ENCODE data around the gene LRRC61.
"Not testable (repeated sequence)": the region's sequence is repeated elsewhere in the genome, so short reads cannot be mapped to it uniquely, and the experiment has no call there.

LRRC61 gene

GRCh38 chr7:150307904-150308303, 15.3 kb upstream of the LRRC61 start:
- peak; percentile 87 for DNase-seq (ENCODE audit: low spot score)

DNA sequence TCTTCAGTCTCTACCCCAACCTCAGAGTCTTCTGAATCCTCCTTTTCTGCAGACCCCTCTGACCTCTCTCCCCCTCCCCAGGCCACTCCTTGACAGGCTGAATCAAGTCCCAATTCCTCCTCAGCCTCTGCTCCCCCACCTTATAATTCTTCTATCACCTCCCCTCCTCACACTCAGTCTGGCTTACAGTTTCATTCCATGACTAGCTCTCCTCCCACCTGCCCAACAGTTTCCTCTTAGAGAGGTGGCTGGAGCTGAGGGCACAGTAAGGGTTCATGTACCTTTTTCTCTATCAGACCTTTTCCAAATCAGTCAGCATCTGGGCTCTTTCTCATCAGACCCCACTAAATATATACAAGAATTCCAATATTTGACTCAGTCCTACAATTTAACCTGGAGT, 14.6 kb upstream of the LRRC61 start:
- DNase-seq (ENCODE audit: low spot score) = no peak

- DNase-seq (ENCODE audit: low spot score) = no peak
Measured at GRCh38 chr7:150311146-150311545, 12.0 kb upstream of the LRRC61 start.

- DNase-seq (ENCODE audit: low spot score) = peak; percentile 73
Measured at GRCh38 chr7:150311711-150312110, 11.4 kb upstream of the LRRC61 start.

- peak; percentile 92 for DNase-seq (ENCODE audit: low spot score)
Measured at GRCh38 chr7:150312649-150313366, 10.3 kb upstream of the LRRC61 start.

GRCh38 chr7:150313367-150313809, 9.8 kb upstream of the LRRC61 start:
- no peak for DNase-seq (ENCODE audit: low spot score)

- DNase-seq (ENCODE audit: low spot score) = no peak
Measured at GRCh38 chr7:150313870-150314269, 9.3 kb upstream of the LRRC61 start.

- no peak for DNase-seq (ENCODE audit: low spot score)
Measured at GRCh38 chr7:150314639-150315239, 8.4 kb upstream of the LRRC61 start.

DNA sequence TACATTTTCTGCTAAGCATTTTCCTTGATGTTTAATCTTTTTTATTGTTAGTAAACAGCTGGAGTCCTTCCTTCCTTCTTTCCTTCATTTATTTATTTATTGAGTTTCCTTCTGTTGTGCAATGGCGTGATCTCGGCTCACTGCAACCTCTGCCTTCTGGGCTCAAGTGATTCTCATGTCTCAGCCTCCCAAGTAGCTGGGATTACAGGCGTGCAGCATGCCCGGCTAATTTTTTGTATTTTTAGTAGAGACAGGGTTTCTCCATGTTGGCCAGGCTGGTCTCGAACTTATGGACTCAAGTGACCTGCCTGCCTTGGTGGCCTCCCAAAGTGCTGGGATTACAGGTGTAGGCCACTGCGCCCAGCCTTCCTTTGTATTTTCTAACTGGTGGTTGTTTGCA, 6.2 kb upstream of the LRRC61 start:
- not testable (repeated sequence) for DNase-seq (ENCODE audit: low spot score)

DNA sequence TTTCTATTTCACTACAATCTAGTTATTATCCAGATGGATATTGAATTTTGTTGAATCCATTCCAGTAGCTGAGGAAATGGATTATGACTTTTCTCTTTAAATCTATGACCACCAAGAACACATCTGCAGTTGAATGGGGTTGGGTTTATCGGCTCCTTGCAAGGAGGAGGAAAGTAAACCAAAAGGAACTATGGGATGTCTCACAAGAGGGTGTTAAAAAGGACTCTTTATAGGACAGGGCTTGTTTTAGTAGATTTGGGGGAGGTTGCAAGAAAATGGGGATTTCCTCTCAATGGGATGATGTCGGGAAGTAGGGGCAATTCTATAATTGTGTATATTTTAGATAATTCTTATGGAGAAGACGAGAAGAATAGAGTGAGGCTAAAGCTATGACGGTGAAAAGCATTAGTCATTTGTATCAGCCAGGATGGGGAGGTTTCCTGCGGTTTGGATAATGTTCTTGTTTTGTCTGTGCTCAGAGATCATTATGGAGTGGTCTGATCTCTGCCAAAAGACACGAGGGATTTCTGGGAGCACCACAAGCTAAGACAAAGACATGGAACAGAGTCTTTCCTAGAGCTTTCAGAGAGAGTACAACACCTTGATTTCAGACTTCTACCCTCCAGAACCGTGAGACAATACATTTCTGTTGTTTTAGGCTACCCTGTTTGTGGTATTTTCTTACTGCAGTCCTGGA, 5.3 kb upstream of the LRRC61 start:
- no peak for DNase-seq (ENCODE audit: low spot score)

GRCh38 chr7:150321788-150322113, 1.4 kb upstream of the LRRC61 start:
- DNase-seq (ENCODE audit: low spot score) = no peak

DNA sequence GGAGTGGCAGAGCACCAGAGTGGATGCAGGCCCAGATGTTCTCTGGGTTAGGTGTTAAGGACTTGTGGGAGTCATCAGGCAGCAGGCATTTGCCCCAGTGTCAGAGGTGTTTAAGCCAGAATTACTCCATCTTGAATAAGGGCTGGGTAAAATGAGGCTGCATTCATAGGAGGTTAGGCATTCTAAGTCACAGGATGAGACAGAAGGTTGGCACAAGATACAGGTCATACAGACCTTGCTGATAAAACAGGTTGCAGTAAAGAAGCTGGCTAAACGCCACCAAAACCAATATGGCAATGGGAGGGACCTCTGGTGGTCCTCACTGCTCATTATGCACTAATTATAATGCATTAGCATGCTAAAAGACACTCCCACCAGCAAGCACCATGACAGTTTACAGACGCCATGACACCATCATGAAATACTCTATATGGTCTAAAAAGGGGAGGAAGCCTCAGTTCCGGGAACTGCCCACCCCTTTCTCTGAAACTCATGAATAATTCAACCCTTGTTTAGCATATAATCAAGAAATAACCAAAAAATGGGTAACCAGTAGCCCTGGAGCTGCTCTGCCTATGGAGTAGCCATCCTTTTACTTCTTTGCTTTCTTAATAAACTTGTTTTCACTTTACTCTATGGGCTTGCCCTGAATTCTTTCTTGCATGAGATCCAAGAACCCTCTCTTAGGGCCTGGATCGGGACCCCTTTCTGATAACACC, 882 bp upstream of the LRRC61 start:
- DNase-seq (ENCODE audit: low spot score) = peak; percentile 40

- peak; percentile 13 for DNase-seq (ENCODE audit: low spot score)
Measured at GRCh38 chr7:150323682-150324372, 672 bp downstream of the LRRC61 start.

- peak; percentile 63 for DNase-seq (ENCODE audit: low spot score)
Measured at GRCh38 chr7:150324373-150324961, 1.3 kb downstream of the LRRC61 start.

DNA sequence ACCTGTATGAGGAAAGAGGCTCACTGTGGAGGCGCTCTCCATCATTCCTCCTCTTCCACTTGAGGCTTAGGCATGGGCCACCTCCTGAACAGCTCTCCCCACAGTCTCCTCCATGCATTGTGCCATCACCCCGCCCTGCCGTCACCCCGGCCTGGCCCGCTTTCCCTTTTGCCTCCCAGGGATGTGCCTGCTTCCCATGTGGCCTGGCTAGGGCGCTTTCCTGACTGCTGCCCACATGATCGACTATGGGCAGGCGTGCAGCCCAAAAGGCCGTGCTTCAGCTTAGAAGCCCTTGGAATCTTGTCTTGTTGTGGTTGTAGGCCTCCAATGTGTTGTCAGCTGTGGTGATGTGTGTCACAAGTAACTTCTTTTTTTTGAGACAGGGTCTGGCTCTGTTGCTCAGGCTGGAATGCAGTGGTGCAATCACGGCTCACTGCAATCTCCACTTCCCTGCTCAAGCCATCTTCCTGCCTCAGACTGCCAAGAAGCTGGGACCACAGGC, 2.0 kb downstream of the LRRC61 start:
- DNase-seq (ENCODE audit: low spot score) = peak; percentile 58

- DNase-seq (ENCODE audit: low spot score) = no peak
Measured at GRCh38 chr7:150325901-150326300, 2.7 kb downstream of the LRRC61 start.

- peak; percentile 77 for DNase-seq (ENCODE audit: low spot score)
Measured at GRCh38 chr7:150326657-150327268, 3.6 kb downstream of the LRRC61 start.

- DNase-seq (ENCODE audit: low spot score) = peak; percentile 40
Measured at GRCh38 chr7:150327308-150327707, 4.2 kb downstream of the LRRC61 start.

- peak; percentile 61 for DNase-seq (ENCODE audit: low spot score)
Measured at GRCh38 chr7:150329331-150330120, 6.4 kb downstream of the LRRC61 start.

DNA sequence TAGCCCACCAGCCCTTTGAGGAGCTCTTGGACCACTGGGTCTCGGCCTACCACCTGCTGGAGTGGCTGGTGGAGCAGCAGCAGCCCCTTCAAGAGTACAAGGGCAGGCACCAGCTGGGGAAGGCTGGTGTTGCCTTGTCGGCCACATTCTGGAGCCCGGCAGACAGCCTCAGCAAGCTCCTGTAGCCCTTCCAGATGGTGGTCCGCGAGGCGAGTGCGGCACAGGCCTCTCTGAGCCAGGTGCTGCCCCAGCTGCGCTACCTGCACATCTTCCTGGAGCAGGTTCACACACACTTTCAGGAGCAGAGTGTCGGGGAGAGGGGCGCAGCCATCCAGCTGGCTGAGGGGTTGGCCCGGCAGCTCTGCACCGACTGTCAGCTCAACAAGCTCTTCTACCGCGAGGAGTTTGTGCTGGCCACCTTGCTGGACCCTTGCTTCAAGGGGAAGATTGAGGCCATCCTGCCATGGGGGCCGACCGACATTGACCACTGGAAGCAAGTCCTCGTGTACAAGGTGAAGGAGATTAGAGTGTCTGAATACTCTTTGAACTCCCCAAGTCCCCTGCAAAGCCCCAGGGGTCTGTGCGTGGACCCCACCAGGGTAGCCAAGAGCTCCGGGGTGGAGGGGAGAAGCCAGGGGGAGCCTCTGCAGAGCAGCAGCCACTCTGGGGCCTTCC, 7.2 kb downstream of the LRRC61 start:
- DNase-seq (ENCODE audit: low spot score) = no peak
